GM19397 (cell line): Measurements from ENCODE around the gene LMAN2.
"Not testable (repeated sequence)": the region's sequence is repeated elsewhere in the genome, so short reads cannot be mapped to it uniquely, and the experiment has no call there.

Source experiments
- ATAC-seq: cut with Tn5 transposase; IDR thresholded peaks from one replicate; pipeline ENCODE4 v1.9.1; 2021; ENCODE audit warnings: mild to moderate bottlenecking, moderate library complexity; ENCODE audit not compliant: unreplicated experiment

LMAN2 gene

DNA sequence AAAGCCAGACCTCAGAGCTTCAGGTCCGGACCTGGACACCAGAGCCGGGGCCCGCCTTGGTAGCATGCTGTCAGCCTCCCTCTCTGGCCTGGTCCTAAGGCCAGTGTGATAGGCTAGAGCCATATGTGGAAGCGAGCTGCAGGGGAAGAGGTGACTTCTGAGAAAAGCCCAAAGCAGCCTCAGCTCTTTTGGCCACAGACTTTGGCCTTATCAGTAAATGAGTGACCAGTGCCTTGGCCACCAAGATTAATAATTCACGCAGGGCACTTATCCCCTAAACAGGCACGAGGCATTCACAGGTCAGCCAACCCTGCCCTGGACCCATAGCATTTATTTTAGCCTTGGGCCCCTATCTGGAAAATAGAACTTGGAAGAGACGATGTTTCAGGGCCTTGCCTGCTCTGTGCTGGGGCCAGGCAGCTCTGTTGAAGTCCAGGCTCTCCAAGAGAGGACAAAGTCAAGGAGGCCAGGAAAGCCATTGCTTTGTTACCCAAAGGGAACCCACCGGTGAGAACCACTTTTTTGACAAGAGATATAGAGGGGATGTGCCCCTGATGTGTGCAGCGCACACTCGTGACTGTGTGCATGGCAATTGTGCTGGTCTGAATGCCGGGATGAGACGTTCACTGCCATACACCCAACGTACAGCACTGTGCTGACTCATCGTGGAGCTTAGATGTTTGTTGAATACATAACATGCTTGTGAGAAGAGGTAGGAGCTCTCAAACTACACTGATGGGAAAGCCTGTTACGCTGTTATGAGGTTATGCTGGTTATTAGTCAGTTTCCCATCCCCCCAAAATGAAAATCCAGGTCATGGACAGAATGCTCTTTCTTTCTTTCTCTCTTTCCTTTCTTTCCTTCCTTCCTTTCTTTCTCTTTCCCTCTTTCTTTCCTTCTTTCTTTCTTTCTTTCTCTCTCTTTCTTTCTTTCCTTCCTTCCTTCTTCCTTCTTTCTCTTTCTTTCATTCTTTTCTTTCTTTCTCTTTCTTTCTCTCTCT lies 27.7 kb upstream of the LMAN2 start:
- ATAC-seq: peak; percentile 40

DNA sequence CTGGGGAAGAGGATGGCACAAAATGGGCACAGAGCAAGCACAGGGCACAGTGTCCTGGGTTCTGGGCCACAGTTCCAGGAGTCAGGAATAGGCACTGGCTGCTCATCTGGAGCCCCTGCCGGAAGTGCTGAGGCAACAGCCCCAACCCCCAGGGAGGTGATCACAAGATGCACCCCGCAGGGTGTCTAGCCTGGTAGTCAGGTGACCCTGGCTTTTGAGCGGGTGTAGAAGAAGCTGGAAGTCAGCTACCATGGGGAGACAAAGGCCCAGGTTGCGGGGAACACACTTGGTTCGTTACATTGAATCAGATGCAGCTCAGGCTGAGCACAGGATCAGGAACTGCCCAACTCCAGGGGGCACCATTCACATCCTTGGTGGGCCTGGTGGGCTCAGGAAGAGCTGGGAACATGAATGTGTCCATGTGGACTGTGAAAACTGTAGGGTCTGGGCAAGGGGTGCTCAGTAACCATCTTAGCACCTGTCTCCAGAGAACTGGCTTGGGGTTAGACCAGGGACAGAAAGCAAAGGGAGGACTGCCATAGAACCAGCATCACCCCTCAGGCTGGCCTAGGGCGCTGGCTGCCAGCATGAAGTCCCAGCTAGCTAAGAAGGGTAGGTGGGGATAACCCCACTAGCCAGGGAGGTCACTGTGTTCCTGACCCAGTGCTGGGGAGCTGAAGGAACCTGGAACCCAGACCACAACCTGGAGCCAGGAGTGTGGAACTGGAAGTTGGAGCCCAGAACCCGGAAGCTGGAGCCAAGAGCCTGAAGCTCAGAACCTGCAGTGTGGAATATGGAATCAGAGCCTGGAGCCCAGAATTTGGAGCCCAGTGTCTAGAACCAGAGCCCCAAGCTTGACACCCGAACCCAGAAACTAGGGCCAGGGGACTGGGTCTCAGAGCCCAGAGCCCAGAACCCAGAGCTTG lies 26.6 kb upstream of the LMAN2 start:
- ATAC-seq: no peak

DNA sequence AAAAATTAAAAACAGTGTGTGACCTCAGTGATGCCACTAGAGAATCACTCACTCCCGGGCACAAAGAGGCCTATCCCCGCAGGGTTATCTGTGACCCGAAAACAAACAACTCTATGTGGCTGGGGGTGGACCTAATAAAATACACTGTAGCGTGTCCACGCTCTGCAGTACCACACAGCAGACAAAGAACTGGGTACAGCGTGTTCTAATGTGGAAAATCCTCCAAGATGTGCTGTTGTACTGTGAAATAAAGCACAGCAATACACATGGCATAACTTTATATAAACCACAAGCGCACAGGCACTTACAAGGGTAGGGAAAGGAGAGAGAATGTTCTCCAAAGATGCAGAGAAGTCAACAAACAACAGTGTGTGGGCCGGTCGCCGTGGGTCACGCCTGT lies 24.6 kb upstream of the LMAN2 start:
- no peak for ATAC-seq

DNA sequence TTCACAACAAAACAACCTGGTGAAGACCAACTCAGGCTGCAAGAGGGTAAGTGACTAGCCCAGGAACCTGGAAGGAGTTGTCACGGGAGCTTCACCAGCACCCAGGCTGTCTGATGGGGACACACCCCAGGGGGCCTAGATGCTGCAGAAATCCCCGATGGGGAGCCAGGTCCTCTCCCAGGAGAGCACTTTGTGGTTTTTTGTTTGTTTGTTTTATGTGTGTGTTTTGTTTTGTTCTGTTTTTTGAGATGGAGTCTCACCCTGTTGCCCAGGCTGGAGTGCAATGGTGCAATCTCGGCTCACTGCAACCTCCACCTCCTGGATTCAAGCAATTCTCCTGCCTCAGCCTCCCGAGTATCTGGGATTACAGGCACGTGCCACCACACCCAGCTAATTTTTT lies 24.0 kb upstream of the LMAN2 start:
- ATAC-seq: not testable (repeated sequence)

DNA sequence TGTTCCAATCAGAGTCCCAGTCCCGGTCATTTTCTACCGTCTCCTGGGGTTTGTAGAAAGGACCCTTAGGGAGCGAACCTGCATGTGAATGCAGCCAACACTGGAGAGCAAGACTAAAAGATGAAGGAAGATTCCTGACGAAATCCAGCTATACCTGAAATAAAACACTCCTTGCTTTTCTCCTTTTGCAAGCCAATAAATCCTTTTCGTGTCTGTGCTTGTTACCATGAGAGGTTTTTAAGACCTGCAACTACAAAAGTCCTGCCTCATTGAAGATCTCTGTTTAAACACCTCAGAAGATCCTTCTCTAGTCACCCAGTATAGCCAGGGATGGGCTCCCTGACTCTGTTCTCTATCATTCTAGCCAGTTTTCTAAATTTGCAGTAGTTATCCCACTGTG lies 22.7 kb upstream of the LMAN2 start:
- ATAC-seq: no peak

DNA sequence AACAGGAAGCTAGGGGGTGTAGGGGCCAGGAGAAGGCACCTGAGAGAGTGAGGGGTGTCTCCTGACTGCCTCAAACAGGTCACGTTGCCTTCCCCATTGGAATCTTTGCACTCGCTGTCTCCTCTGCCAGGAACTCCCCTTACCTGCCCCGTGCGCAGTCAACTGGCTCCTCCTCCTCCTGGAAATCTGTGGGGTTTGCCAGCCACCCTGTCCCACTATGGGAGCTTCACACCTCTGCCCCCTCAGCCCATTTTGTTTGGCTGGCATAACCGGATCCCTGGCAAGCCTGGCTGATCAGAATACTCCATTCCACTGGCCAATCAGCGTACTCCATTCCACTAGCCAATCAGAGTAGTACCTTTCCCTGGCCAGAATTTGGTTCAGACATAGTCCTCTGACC lies 22.3 kb upstream of the LMAN2 start:
- no peak for ATAC-seq

DNA sequence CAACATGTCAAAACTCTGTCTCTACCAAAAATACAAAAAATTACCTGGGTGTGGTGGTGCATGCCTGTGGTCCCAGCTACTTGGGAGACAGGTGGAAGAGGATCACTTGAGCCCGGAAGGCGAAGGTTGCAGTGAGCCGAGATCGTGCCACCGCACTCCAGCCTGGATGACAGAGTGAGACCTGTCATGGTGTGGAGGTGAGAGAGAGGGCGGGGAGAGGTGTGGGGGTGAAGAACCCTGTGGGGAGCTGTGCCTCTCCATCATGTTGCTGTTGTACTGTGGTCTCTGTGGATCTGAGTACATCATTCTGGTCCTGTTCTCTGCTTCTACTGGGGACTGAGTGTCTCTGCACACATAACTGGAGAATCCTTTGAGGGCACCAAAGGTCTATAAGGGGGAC lies 21.4 kb upstream of the LMAN2 start:
- ATAC-seq: no peak

DNA sequence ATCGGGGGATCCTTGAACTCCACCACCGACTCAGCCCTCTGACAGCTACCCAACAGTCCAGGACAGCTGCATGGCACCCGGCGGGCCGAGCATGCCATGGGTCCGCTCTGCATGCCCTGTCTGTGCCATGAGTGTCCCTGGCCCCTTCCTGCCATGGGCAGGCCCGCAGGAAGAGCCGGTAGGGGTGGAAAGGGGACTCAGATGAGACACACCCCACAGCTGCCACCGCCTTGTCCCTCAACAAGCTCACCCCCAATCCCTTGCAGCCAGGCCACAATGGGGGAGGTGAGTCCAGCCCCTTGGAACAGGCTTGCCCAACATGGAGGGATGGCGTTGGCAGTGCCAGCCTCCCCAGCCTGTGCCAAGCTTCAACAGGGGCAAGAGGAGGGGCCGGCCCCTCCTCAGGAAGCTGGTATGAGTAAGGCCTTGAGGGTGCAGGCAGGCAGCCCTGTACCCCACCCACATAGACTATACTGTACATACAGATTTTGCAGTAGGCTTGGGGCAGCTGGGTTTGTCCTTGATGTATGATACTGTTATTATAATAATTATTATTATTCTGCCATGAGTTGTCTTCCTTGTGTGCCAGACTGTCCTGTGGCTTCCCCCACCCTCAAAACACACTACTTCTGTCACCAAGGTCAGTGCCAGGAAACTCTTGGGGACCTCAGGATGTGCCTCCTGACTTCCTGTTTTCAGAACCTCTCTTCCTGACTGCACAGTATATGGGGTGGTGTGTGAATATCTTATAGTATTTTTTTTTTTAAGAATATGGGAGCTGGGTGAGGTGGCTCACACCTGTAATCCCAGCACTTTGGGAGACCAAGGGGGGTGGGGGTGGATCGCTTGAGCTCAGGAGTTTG lies 20.8 kb upstream of the LMAN2 start:
- ATAC-seq: no peak

DNA sequence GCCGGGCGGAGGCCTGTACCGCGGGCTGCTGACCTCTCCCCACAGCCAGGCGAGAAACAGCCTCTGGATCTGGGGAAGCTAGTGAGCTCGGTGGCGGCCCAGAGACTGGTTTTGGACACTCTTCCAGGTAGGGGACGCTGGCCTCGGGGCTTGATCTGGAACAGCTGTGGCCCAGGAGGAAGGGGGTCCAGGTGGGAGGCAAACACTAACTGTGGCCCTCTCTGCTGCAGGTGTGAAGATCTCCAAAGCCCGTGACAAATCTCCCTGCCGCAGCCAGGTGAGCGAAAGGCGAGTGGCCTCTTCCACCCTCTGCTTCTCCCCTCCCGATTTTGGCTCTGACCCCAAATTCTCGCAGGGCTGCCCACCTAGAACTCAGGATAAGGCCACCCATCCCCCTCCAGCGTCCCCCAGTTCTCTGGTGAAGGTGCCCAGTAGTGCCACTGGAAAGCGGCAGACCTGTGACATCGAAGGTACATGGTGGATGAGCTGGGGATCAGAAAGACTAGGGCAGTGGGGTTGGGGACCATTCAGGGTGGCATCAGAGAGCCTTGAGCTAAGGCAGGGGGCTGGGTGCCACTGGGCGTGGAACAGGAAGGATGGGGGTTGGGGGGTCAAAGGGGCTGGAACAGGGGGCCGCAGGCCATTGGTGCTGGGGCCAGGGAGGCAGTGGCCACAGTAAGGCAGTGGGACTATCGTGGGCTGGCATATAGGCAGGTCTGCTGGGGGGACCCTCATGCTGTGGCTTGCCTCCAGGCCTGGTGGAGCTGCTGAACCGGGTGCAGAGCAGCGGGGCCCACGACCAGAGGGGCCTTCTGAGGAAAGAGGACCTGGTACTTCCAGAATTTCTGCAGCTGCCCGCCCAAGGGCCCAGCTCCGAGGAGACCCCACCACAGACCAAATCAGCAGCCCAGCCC lies 19.9 kb upstream of the LMAN2 start:
- no peak for ATAC-seq

DNA sequence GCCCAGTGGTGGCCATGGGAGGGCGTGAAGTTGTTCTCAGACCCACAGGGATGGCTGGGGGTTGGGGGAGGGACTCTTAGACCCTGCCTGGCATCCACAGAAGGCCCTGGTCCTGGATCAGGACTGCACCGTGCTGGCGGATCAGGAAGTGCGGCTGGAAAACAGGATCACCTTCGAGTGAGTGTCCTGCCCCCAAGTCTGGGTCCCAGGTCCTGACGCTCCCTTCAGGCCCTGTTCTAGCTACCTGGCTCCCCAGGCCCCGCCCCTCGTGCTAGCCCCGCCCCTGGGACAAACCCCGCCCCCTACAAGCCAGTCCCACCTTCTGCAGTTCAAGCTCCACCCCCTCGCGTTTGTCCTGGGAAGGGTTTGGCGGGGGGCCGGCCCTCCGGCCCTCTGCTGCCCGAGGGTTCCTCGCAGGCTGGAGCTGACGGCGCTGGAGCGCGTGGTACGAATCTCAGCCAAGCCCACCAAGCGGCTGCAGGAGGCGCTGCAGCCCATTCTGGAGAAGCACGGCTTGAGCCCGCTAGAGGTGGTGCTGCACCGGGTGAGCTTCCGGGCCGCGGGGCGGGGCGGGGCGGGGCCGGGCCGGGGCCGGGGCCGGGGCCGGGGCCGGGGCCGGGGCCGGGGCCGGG lies 19.1 kb upstream of the LMAN2 start:
- no peak for ATAC-seq

DNA sequence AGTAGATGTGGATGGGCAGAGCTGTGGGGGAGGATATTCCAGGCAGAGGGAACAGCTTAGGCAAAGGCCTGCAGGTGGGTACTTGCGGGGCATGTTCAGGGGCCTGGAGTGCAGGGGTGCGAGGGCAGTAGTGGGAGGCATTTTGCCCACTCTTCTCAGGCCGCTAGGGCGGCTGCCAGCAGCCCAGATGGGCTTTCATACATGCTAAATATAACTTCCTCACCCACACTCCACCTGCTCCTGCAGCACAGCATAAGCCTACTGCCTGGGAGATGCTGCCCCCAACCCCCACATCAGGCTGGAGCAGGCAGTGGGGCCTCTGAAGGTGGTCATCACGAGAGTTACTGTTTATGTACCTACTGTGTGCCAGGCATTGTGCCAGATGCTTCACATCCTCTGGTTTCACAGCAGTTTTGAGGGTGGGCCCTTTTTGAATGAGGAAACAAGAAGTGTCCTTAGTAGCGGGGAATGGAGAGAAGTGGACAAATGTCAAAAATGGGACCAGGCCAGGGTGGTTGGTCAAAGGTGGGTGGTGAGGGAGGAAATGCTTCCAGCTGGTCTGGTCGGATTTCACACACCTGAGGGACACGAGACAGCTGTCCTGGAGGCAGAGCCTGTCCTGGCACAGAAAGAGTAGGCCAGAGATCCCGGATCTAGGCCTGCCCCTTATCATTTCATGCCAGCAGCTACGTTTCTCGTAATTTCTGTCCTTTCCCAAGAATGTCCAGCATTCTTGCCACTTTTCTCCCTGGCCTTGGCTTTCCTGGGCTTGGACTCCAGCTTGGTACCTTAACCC lies 18.4 kb upstream of the LMAN2 start:
- no peak for ATAC-seq

DNA sequence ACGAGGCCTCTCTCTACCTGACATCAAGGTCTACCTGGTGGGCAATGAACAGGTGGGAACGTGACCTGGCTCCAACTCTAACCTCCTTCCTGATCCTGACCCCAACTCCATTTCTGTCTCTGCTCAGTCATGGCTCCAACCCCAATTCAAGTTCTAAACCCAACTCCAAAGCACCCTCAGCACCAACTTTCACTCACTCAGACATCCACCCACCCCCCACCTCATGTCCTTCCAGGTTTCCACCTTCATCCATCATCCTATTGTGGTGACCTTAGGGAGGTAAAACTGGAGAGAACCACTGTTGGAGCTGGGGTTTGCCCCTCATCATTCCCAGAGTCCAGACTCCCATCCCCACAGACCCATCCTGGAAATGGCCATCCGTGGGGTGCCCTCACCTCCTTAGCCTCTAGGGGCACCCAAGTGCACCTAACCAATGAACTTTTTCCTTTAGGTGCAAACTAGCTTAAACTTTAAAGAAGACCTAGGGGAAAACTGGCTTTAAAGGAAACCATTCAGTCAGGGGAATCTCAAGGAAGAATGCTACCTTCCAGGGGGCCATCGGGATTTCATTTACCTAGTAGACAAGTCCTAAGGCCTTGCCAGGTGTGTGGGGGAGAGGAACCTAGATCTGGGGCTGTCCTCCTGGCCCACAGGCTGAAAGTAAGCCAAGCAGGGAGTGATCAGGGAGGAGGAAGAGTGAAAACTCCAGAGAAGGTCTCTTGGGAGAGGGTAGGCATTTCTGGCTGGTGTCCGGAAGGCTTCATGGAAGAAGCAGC lies 17.6 kb upstream of the LMAN2 start:
- ATAC-seq: no peak

DNA sequence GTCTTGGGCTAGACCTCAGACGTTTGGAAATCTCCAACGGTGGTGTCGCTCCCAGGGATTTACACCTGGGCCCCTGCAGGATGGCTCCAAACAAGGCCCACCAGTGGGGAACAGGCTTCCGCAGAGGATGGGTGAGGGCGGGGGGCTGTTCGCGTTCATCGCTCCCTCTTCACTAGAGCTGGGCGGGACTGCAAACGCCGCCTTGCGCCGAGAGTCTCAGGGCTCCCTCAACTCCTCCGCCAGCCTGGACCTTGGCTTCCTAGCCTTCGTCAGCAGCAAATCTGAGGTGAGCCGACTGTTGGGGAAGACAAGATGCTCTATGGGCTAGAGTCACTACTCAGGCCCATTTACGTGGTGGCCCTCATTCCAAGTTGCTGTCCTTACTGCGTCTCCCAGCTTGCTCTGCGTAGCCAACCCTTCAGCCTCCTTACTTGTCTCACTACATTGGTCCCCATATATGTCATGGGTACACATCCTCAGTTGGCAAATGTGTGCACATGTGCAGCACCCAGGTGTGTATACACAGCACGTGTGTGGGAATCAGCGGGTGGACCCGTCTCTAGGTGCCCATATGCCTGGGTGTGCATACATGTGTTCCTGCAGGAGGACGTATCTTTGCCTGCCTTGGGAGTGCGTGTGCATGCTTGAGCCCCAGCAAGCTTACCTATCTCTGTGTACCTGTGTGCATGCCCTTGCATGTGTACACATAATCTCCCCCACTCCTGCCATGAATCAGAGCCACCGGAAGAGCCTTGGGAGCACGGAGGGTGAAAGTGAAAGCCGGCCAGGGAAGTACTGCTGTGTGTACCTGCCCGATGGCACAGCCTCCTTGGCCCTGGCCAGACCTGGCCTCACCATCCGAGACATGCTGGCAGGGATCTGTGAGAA lies 16.8 kb upstream of the LMAN2 start:
- ATAC-seq: no peak

DNA sequence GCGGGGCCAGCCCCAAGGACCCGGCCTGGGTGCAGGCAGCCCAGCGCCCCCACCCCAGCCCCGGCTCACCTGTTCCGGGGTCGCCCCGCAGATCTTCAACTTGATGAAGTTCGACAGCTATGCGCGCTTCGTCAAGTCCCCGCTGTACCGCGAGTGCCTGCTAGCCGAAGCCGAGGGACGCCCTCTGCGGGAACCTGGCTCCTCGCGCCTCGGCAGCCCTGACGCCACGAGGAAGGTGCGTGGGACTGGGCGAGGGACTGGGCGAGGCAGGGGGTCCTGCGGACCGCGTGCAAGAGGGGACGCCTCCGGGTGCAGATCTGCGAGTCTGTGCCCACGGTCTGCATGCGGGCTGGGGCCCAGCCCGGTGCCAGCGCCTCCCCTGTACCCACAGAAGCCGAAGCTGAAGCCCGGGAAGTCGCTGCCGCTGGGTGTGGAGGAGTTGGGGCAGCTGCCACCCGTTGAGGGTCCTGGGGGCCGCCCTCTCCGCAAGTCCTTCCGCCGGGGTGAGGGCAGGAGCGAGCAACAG lies 15.9 kb upstream of the LMAN2 start:
- no peak for ATAC-seq

DNA sequence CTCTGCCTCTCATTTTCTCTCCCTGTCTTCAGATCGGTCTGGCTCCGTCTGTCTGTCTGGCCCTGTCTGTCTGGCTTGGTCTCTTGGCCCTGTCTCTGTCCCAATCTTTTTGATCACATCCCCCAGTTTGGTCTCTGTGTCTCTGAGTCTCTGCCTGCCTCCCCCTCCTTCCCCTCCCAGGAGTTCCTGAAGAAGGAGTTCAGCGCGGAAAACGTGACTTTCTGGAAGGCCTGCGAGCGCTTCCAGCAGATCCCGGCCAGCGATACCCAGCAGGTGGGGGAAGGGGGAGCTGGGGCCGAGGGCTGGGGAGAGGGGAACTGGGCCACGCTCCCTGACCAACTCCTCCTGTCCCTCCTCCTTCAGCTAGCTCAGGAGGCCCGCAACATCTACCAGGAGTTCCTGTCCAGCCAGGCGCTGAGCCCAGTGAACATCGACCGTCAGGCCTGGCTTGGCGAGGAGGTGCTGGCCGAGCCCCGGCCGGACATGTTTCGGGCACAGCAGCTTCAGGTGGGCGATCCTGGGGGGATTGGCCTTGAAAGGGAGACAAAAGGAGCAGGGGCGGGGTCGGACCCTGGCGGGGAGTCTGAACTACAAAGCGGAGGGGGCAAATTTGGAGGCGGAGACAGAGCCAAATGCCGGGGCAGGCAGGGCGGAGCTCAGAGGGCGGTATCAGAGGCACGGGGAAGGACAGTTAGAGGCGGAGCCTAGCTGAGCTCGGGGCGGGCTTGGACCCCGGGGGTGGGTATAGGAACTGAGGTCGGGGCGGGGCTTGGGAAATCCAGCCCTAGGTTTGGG lies 15.3 kb upstream of the LMAN2 start:
- no peak for ATAC-seq
